ENCODE measurements around the gene TMEM256.
"Not testable (repeated sequence)": the region's sequence is repeated elsewhere in the genome, so short reads cannot be mapped to it uniquely, and the experiment has no call there.

Gene TMEM256

GRCh38 chr17:7367918-7368598 lies 35.8 kb downstream of the TMEM256 start:
- Histone ChIP-seq H3K27me3 (ENCODE audit: control insufficient read depth in 2 of 2, insufficient read depth in 2 of 2, low read length in 2 of 2) (no peaks in the 10 kb centered on the region), H3K36me3 (ENCODE audit: control insufficient read depth in 2 of 2, insufficient read depth in 2 of 2, low read length in 2 of 2) (no peaks in the 10 kb centered on the region), H3K27ac (ENCODE audit: low read depth in 2 of 2, low read length in 2 of 2) (no peak overlapping the region), H3K9ac (ENCODE audit: low read depth in 1 of 2, low read length in 2 of 2) (no peak overlapping the region), H3K4me1 (ENCODE audit: control insufficient read depth in 2 of 2, insufficient read depth in 2 of 2, low read length in 2 of 2) (no peaks in the 10 kb centered on the region), H3K9me3 (ENCODE audit: control insufficient read depth in 2 of 2, low read length in 2 of 2) (no peaks in the 10 kb centered on the region), H3K4me3 (ENCODE audit: low read length in 2 of 2) (no peak overlapping the region)

- no peak overlapping the region for H3K9ac ChIP-seq (ENCODE audit: low read depth in 1 of 2, low read length in 2 of 2)
- no peaks in the 10 kb centered on the region for H3K4me1 ChIP-seq (ENCODE audit: control insufficient read depth in 2 of 2, insufficient read depth in 2 of 2, low read length in 2 of 2)
These were observed 36.8 kb downstream of the TMEM256 start for GRCh38 chr17:7367083-7367482.

GRCh38 chr17:7365963-7366362 lies 37.9 kb downstream of the TMEM256 start:
- not testable (repeated sequence) for H3K27ac ChIP-seq (ENCODE audit: low read depth in 2 of 2, low read length in 2 of 2); H3K36me3 ChIP-seq (ENCODE audit: control insufficient read depth in 2 of 2, insufficient read depth in 2 of 2, low read length in 2 of 2); H3K4me1 ChIP-seq (ENCODE audit: control insufficient read depth in 2 of 2, insufficient read depth in 2 of 2, low read length in 2 of 2); H3K9me3 ChIP-seq (ENCODE audit: control insufficient read depth in 2 of 2, low read length in 2 of 2); H3K4me3 ChIP-seq (ENCODE audit: low read length in 2 of 2); H3K9ac ChIP-seq (ENCODE audit: low read depth in 1 of 2, low read length in 2 of 2); H3K27me3 ChIP-seq (ENCODE audit: control insufficient read depth in 2 of 2, insufficient read depth in 2 of 2, low read length in 2 of 2)

More at GRCh38 chr17:7367083-7367482, 36.8 kb downstream of the TMEM256 start:
- Histone ChIP-seq H3K27me3 (ENCODE audit: control insufficient read depth in 2 of 2, insufficient read depth in 2 of 2, low read length in 2 of 2) (no peaks in the 10 kb centered on the region), H3K4me3 (ENCODE audit: low read length in 2 of 2) (no peak overlapping the region), H3K27ac (ENCODE audit: low read depth in 2 of 2, low read length in 2 of 2) (no peak overlapping the region), H3K36me3 (ENCODE audit: control insufficient read depth in 2 of 2, insufficient read depth in 2 of 2, low read length in 2 of 2) (no peaks in the 10 kb centered on the region), H3K9me3 (ENCODE audit: control insufficient read depth in 2 of 2, low read length in 2 of 2) (no peaks in the 10 kb centered on the region)

GRCh38 chr17:7363311-7363710 lies 40.6 kb downstream of the TMEM256 start:
- Histone ChIP-seq H3K4me3 (ENCODE audit: low read length in 2 of 2) (no peak overlapping the region), H3K27ac (ENCODE audit: low read depth in 2 of 2, low read length in 2 of 2) (no peak overlapping the region)

GRCh38 chr17:7361906-7362305 lies 42.0 kb downstream of the TMEM256 start:
- no peak overlapping the region for H3K4me3 ChIP-seq (ENCODE audit: low read length in 2 of 2)
- no peaks in the 10 kb centered on the region for H3K9me3 ChIP-seq (ENCODE audit: control insufficient read depth in 2 of 2, low read length in 2 of 2)
- H3K4me1 ChIP-seq (ENCODE audit: control insufficient read depth in 2 of 2, insufficient read depth in 2 of 2, low read length in 2 of 2) = no peaks in the 10 kb centered on the region

More at GRCh38 chr17:7363311-7363710, 40.6 kb downstream of the TMEM256 start:
- no peak overlapping the region for H3K9ac ChIP-seq (ENCODE audit: low read depth in 1 of 2, low read length in 2 of 2)
- peaks cover 0 to 2% of the 10 kb centered on the region in 2 donors for H3K27me3 ChIP-seq (ENCODE audit: control insufficient read depth in 2 of 2, insufficient read depth in 2 of 2, low read length in 2 of 2)
- H3K4me1 ChIP-seq (ENCODE audit: control insufficient read depth in 2 of 2, insufficient read depth in 2 of 2, low read length in 2 of 2) = no peaks in the 10 kb centered on the region
- H3K9me3 ChIP-seq (ENCODE audit: control insufficient read depth in 2 of 2, low read length in 2 of 2) = no peaks in the 10 kb centered on the region
- no peaks in the 10 kb centered on the region for H3K36me3 ChIP-seq (ENCODE audit: control insufficient read depth in 2 of 2, insufficient read depth in 2 of 2, low read length in 2 of 2)

GRCh38 chr17:7357381-7357780 lies 46.5 kb downstream of the TMEM256 start:
- peak overlapping the region; percentile 61 to 67 for H3K27ac ChIP-seq (ENCODE audit: low read depth in 2 of 2, low read length in 2 of 2)
- H3K9ac ChIP-seq (ENCODE audit: low read depth in 1 of 2, low read length in 2 of 2) = no peak overlapping the region
- H3K36me3 ChIP-seq (ENCODE audit: control insufficient read depth in 2 of 2, insufficient read depth in 2 of 2, low read length in 2 of 2) = no peaks in the 10 kb centered on the region

More at GRCh38 chr17:7361906-7362305, 42.0 kb downstream of the TMEM256 start:
- no peak overlapping the region for H3K27ac ChIP-seq (ENCODE audit: low read depth in 2 of 2, low read length in 2 of 2)
- no peaks in the 10 kb centered on the region for H3K36me3 ChIP-seq (ENCODE audit: control insufficient read depth in 2 of 2, insufficient read depth in 2 of 2, low read length in 2 of 2)
- H3K9ac ChIP-seq (ENCODE audit: low read depth in 1 of 2, low read length in 2 of 2) = no peak overlapping the region
- peaks cover 0 to 2% of the 10 kb centered on the region in 2 donors for H3K27me3 ChIP-seq (ENCODE audit: control insufficient read depth in 2 of 2, insufficient read depth in 2 of 2, low read length in 2 of 2)

GRCh38 chr17:7356756-7357155 lies 47.1 kb downstream of the TMEM256 start:
- H3K27me3 ChIP-seq (ENCODE audit: control insufficient read depth in 2 of 2, insufficient read depth in 2 of 2, low read length in 2 of 2) = peaks cover 0 to under 1% of the 10 kb centered on the region in 2 donors
- H3K9ac ChIP-seq (ENCODE audit: low read depth in 1 of 2, low read length in 2 of 2) = peak overlapping the region in 1 of 2 donors; percentile 17
- H3K36me3 ChIP-seq (ENCODE audit: control insufficient read depth in 2 of 2, insufficient read depth in 2 of 2, low read length in 2 of 2) = no peaks in the 10 kb centered on the region
- H3K27ac ChIP-seq (ENCODE audit: low read depth in 2 of 2, low read length in 2 of 2) = peak overlapping the region; percentile 61 to 67
- no peaks in the 10 kb centered on the region for H3K9me3 ChIP-seq (ENCODE audit: control insufficient read depth in 2 of 2, low read length in 2 of 2)
- peaks cover 17 to 26% of the 10 kb centered on the region in 2 donors for H3K4me1 ChIP-seq (ENCODE audit: control insufficient read depth in 2 of 2, insufficient read depth in 2 of 2, low read length in 2 of 2)
- H3K4me3 ChIP-seq (ENCODE audit: low read length in 2 of 2) = no peak overlapping the region

More at GRCh38 chr17:7357381-7357780, 46.5 kb downstream of the TMEM256 start:
- Histone ChIP-seq H3K4me1 (ENCODE audit: control insufficient read depth in 2 of 2, insufficient read depth in 2 of 2, low read length in 2 of 2) (peaks cover 14 to 25% of the 10 kb centered on the region in 2 donors), H3K27me3 (ENCODE audit: control insufficient read depth in 2 of 2, insufficient read depth in 2 of 2, low read length in 2 of 2) (peaks cover 0 to 2% of the 10 kb centered on the region in 2 donors), H3K4me3 (ENCODE audit: low read length in 2 of 2) (no peak overlapping the region), H3K9me3 (ENCODE audit: control insufficient read depth in 2 of 2, low read length in 2 of 2) (no peaks in the 10 kb centered on the region)

GRCh38 chr17:7356072-7356549 lies 47.8 kb downstream of the TMEM256 start:
- Histone ChIP-seq H3K36me3 (ENCODE audit: control insufficient read depth in 2 of 2, insufficient read depth in 2 of 2, low read length in 2 of 2) (no peaks in the 10 kb centered on the region), H3K27me3 (ENCODE audit: control insufficient read depth in 2 of 2, insufficient read depth in 2 of 2, low read length in 2 of 2) (no peaks in the 10 kb centered on the region), H3K9me3 (ENCODE audit: control insufficient read depth in 2 of 2, low read length in 2 of 2) (no peaks in the 10 kb centered on the region), H3K27ac (ENCODE audit: low read depth in 2 of 2, low read length in 2 of 2) (peak overlapping the region in 1 of 2 donors; percentile 61), H3K4me3 (ENCODE audit: low read length in 2 of 2) (peak overlapping the region in 1 of 2 donors; percentile 41), H3K9ac (ENCODE audit: low read depth in 1 of 2, low read length in 2 of 2) (peak overlapping the region in 1 of 2 donors; percentile 24), H3K4me1 (ENCODE audit: control insufficient read depth in 2 of 2, insufficient read depth in 2 of 2, low read length in 2 of 2) (peaks cover 18 to 29% of the 10 kb centered on the region in 2 donors)

GRCh38 chr17:7355573-7355972 lies 48.3 kb downstream of the TMEM256 start:
- peaks cover 22 to 32% of the 10 kb centered on the region in 2 donors for H3K4me1 ChIP-seq (ENCODE audit: control insufficient read depth in 2 of 2, insufficient read depth in 2 of 2, low read length in 2 of 2)
- no peak overlapping the region for H3K4me3 ChIP-seq (ENCODE audit: low read length in 2 of 2)
- H3K27me3 ChIP-seq (ENCODE audit: control insufficient read depth in 2 of 2, insufficient read depth in 2 of 2, low read length in 2 of 2) = no peaks in the 10 kb centered on the region
- H3K9ac ChIP-seq (ENCODE audit: low read depth in 1 of 2, low read length in 2 of 2) = peak overlapping the region in 1 of 2 donors; percentile 24
- H3K36me3 ChIP-seq (ENCODE audit: control insufficient read depth in 2 of 2, insufficient read depth in 2 of 2, low read length in 2 of 2) = no peaks in the 10 kb centered on the region
- peak overlapping the region in 1 of 2 donors; percentile 61 for H3K27ac ChIP-seq (ENCODE audit: low read depth in 2 of 2, low read length in 2 of 2)
- H3K9me3 ChIP-seq (ENCODE audit: control insufficient read depth in 2 of 2, low read length in 2 of 2) = no peaks in the 10 kb centered on the region

- Histone ChIP-seq H3K9me3 (ENCODE audit: control insufficient read depth in 2 of 2, low read length in 2 of 2) (no peaks in the 10 kb centered on the region), H3K27ac (ENCODE audit: low read depth in 2 of 2, low read length in 2 of 2) (peak within 1 kb of the TSS in 1 of 2 donors; percentile 61), H3K4me3 (ENCODE audit: low read length in 2 of 2) (no peak within 1 kb of the TSS), H3K36me3 (ENCODE audit: control insufficient read depth in 2 of 2, insufficient read depth in 2 of 2, low read length in 2 of 2) (no peaks in the 10 kb centered on the region), H3K4me1 (ENCODE audit: control insufficient read depth in 2 of 2, insufficient read depth in 2 of 2, low read length in 2 of 2) (peaks cover 22 to 35% of the 10 kb centered on the region in 2 donors), H3K9ac (ENCODE audit: low read depth in 1 of 2, low read length in 2 of 2) (peak within 1 kb of the TSS; percentile 24 to 34), H3K27me3 (ENCODE audit: control insufficient read depth in 2 of 2, insufficient read depth in 2 of 2, low read length in 2 of 2) (no peaks in the 10 kb centered on the region)
These were observed 48.8 kb downstream of the TMEM256 start, which contains the start of gene TMEM95 for GRCh38 chr17:7355053-7355452. Gene TMEM95, plus strand, starts transcription at chr17:7355156. Its CDS starts 49 bp downstream, at chr17:7355205.

All from mucosa of rectum (tissue), 2 donors.